OCI-LY1 (cell line): Measurements from ENCODE around the gene COL18A1.
"Not testable (repeated sequence)": the region's sequence is repeated elsewhere in the genome, so short reads cannot be mapped to it uniquely, and the experiment has no call there.

Source experiments
- H2AFZ ChIP-seq: fragments of 200-600 bp; sonication (generic), shearing (Covaris generic); 2 replicates; pipeline ENCODE4 v1.6.0; 2014; ENCODE audit warnings: antibody characterized with exemption, mild to moderate bottlenecking, low read length
- H3F3A ChIP-seq: fragments of 200-600 bp; sonication (generic), shearing (Covaris generic); 2 replicates; pipeline ENCODE4 v1.6.0; 2014; ENCODE audit warnings: mild to moderate bottlenecking, antibody characterized with exemption, low read length, moderate library complexity; ENCODE audit not compliant: insufficient read depth
- H3K27ac ChIP-seq: fragments of 200-600 bp; sonication (generic); 2 replicates; pipeline ENCODE4 v1.5.1; 2014; ENCODE audit warnings: low read length, mixed run types, mild to moderate bottlenecking, low read depth; ENCODE audit not compliant: poor library complexity, severe bottlenecking
- H3K27me3 ChIP-seq: fragments of 200-600 bp; sonication (generic); 2 replicates; pipeline ENCODE4 v1.6.0; 2014; ENCODE audit warnings: antibody characterized with exemption, mild to moderate bottlenecking, low read length, moderate library complexity; ENCODE audit not compliant: insufficient read depth
- H3K36me3 ChIP-seq: fragments of 200-600 bp; sonication (generic); 2 replicates; pipeline ENCODE4 v1.6.1; 2014; ENCODE audit warnings: mild to moderate bottlenecking, antibody characterized with exemption, low read length, moderate library complexity, mixed read lengths; ENCODE audit not compliant: insufficient read depth
- H3K4me1 ChIP-seq: fragments of 200-600 bp; sonication (generic); 2 replicates; pipeline ENCODE4 v1.5.1; 2014; ENCODE audit warnings: mild to moderate bottlenecking, low read length, moderate library complexity; ENCODE audit not compliant: insufficient read depth, severe bottlenecking
- H3K4me2 ChIP-seq: fragments of 200-600 bp; sonication (generic), shearing (Covaris generic); 2 replicates; pipeline ENCODE4 v1.6.1; 2014; ENCODE audit warnings: low read length
- H3K4me3 ChIP-seq: fragments of 200-600 bp; sonication (generic); 2 replicates; pipeline ENCODE4 v1.5.1; 2014; ENCODE audit warnings: low read length, low read depth, mild to moderate bottlenecking, mixed read lengths; ENCODE audit not compliant: poor library complexity, severe bottlenecking
- H3K79me2 ChIP-seq: fragments of 200-600 bp; shearing (Covaris generic); 2 replicates; pipeline ENCODE4 v1.6.1; 2016; ENCODE audit warnings: mixed run types, low read length, mixed read lengths; ENCODE audit not compliant: insufficient read depth
- H3K9ac ChIP-seq: fragments of 200-600 bp; sonication (generic), shearing (Covaris generic); 2 replicates; pipeline ENCODE4 v1.6.1; 2014; ENCODE audit warnings: mild to moderate bottlenecking, low read length, mixed read lengths
- H3K9me2 ChIP-seq: fragments of 200-600 bp; sonication (generic), shearing (Covaris generic); 2 replicates; pipeline ENCODE4 v1.6.1; 2014; ENCODE audit warnings: low read depth, mild to moderate bottlenecking, low read length, mixed read lengths
- H3K9me3 ChIP-seq: fragments of 200-600 bp; shearing (Covaris generic); 2 replicates; pipeline ENCODE4 v1.6.1; 2014; ENCODE audit warnings: low read length, mixed read lengths
- H4K20me1 ChIP-seq: fragments of 200-600 bp; sonication (generic), shearing (Covaris generic); 2 replicates; pipeline ENCODE4 v1.6.0; 2016; ENCODE audit warnings: mild to moderate bottlenecking, low read length; ENCODE audit not compliant: insufficient read depth
- CTCF ChIP-seq: fragments of 200-600 bp; sonication (generic), shearing (Covaris generic); IDR thresholded peaks from 2 replicates; pipeline ENCODE4 v1.5.1; 2017; ENCODE audit warnings: mild to moderate bottlenecking, antibody characterized with exemption, low read length, moderate library complexity, mixed read lengths
- EZH2 ChIP-seq: fragments of 200-600 bp; sonication (generic), shearing (Covaris generic); IDR thresholded peaks from 2 replicates; pipeline ENCODE4 v1.8.0; 2017; ENCODE audit warnings: borderline replicate concordance, mixed run types, mild to moderate bottlenecking, antibody characterized with exemption, low read length, moderate library complexity, mixed read lengths

Gene COL18A1

GRCh38 chr21:45499201-45499750 lies 94.3 kb downstream of the COL18A1 start:
- no peaks in the 10 kb centered on the region for H3F3A ChIP-seq
- H3K9me3 ChIP-seq = no peaks in the 10 kb centered on the region
- no peaks in the 10 kb centered on the region for H3K9me2 ChIP-seq
- no peak overlapping the region for H2AFZ ChIP-seq
- H3K27me3 ChIP-seq = no peaks in the 10 kb centered on the region
- H3K4me2 ChIP-seq = no peak overlapping the region
- TF ChIP-seq CTCF (no peak), EZH2 (no peak)
- no peaks in the 10 kb centered on the region for H3K36me3 ChIP-seq
- H3K4me1 ChIP-seq = no peaks in the 10 kb centered on the region
- no peak overlapping the region for H3K4me3 ChIP-seq
- H4K20me1 ChIP-seq = no peaks in the 10 kb centered on the region
- H3K79me2 ChIP-seq = no peaks in the 10 kb centered on the region
- H3K9ac ChIP-seq = no peak overlapping the region
- H3K27ac ChIP-seq = no peak overlapping the region

GRCh38 chr21:45499970-45500577 lies 95.1 kb downstream of the COL18A1 start:
- H2AFZ ChIP-seq = no peak overlapping the region
- no peaks in the 10 kb centered on the region for H3K36me3 ChIP-seq
- H3F3A ChIP-seq = no peaks in the 10 kb centered on the region
- H3K79me2 ChIP-seq = no peaks in the 10 kb centered on the region
- no peaks in the 10 kb centered on the region for H3K9me2 ChIP-seq
- H3K27me3 ChIP-seq = no peaks in the 10 kb centered on the region
- TF ChIP-seq CTCF (no peak), EZH2 (no peak)
- no peak overlapping the region for H3K4me2 ChIP-seq
- H3K4me1 ChIP-seq = no peaks in the 10 kb centered on the region
- no peaks in the 10 kb centered on the region for H3K9me3 ChIP-seq
- H3K9ac ChIP-seq = no peak overlapping the region
- no peaks in the 10 kb centered on the region for H4K20me1 ChIP-seq
- no peak overlapping the region for H3K4me3 ChIP-seq
- H3K27ac ChIP-seq = no peak overlapping the region

GRCh38 chr21:45501081-45502005 lies 96.4 kb downstream of the COL18A1 start:
- not testable (repeated sequence) for H3K9ac ChIP-seq, H3K9me2 ChIP-seq, H3K27me3 ChIP-seq, H3K27ac ChIP-seq, H3K4me3 ChIP-seq, H3K4me2 ChIP-seq, H3K36me3 ChIP-seq, H2AFZ ChIP-seq, H3K9me3 ChIP-seq, H3K79me2 ChIP-seq, H3K4me1 ChIP-seq, H3F3A ChIP-seq, H4K20me1 ChIP-seq
